WTC11 (cell line): ENCODE measurements around the gene MOV10L1.

Source experiments
- AFF4 ChIP-seq: sonication (generic); formaldehyde crosslinking; IDR thresholded peaks from 2 replicates; pipeline ENCODE4 v1.8.1; 2023; ENCODE audit warnings: mild to moderate bottlenecking, missing genetic modification reagents, borderline replicate concordance
- CBFB ChIP-seq: sonication (generic); formaldehyde crosslinking; IDR thresholded peaks from 2 replicates; pipeline ENCODE4 v1.8.1; 2022; ENCODE audit warnings: mild to moderate bottlenecking, low read depth, missing genetic modification reagents
- CREM ChIP-seq: sonication (generic); formaldehyde crosslinking; IDR thresholded peaks from 2 replicates; pipeline ENCODE4 v1.8.1; 2022; ENCODE audit warnings: mild to moderate bottlenecking, missing genetic modification reagents, moderate library complexity
- CTCF ChIP-seq: fragments of 200-600 bp; IDR thresholded peaks from 2 replicates; pipeline ENCODE4 v1.8.0; 2022; ENCODE audit warnings: antibody characterized with exemption
- FOXK1 ChIP-seq: sonication (generic); formaldehyde crosslinking; IDR thresholded peaks from 2 replicates; pipeline ENCODE4 v1.8.0; 2022; ENCODE audit warnings: mild to moderate bottlenecking, moderate library complexity, missing genetic modification reagents
- PREB ChIP-seq: sonication (generic); formaldehyde crosslinking; IDR thresholded peaks from 2 replicates; pipeline ENCODE4 v1.8.1; 2022; ENCODE audit warnings: mild to moderate bottlenecking, missing genetic modification reagents, moderate library complexity, borderline replicate concordance
- ZNF317 ChIP-seq: sonication (generic); formaldehyde crosslinking; IDR thresholded peaks from 2 replicates; pipeline ENCODE4 v1.8.1; 2023; ENCODE audit warnings: low read depth, mild to moderate bottlenecking, moderate library complexity, missing genetic modification reagents, borderline replicate concordance
- TF ChIP-seq, protein P1 (sequence below): sonication (generic); formaldehyde crosslinking; conservative IDR thresholded peaks from 2 replicates; pipeline ENCODE4 v1.8.1; 2023; ENCODE audit warnings: mild to moderate bottlenecking, low read depth, missing genetic modification reagents, moderate library complexity
- TF ChIP-seq, protein P2 (sequence below): sonication (generic); formaldehyde crosslinking; IDR thresholded peaks from 2 replicates; pipeline ENCODE4 v1.8.1; 2022; ENCODE audit warnings: low read depth, missing genetic modification reagents, borderline replicate concordance

DNA sequence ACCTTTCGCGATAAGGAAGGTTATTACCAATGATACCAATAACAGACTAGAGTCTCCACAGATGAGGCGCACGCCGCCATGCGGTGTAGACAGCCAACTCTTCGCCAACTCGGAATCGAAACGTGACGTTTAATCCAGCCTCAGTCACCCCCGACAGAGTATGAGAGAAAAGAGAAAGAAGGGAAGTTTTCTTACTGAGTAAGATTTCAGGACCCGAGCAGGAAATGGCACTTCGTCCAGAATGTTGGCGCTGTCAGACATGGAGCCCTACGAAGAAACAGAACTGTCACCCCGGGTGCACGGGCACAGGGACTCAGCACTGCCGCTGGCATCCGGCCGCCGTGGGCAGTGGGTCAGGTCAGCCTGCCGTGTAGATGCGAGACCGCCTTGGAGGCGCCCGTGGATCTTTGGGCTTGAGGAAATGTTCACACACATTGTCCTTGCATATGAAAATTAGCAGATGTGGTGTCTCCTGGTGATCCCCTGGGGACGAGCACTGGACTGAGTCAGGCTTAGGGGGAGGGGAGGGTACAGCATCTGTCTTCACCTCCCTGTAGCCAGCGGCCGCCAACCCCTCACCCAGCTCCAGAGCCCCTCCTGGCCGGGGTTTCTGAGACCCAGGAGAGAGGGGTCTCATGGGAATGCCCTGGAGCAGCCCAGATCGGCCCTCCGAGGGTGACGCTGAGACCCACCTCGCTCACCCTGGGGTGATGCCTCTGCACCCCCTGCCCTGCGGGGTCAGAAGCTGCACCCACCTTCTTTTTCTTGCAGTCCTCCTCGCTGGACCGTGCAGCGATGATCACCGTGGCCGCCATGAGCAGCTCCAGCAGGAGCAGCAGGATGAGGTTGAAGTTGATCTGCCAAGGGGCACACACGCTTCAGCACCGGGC, 12.9 kb upstream of the MOV10L1 start:
- no peak for TF ChIP-seq PREB (CRISPR knock-in tag)
- TF ChIP-seq CTCF, result no peak
- no peak for TF ChIP-seq CREM
- TF ChIP-seq, protein P1, sequence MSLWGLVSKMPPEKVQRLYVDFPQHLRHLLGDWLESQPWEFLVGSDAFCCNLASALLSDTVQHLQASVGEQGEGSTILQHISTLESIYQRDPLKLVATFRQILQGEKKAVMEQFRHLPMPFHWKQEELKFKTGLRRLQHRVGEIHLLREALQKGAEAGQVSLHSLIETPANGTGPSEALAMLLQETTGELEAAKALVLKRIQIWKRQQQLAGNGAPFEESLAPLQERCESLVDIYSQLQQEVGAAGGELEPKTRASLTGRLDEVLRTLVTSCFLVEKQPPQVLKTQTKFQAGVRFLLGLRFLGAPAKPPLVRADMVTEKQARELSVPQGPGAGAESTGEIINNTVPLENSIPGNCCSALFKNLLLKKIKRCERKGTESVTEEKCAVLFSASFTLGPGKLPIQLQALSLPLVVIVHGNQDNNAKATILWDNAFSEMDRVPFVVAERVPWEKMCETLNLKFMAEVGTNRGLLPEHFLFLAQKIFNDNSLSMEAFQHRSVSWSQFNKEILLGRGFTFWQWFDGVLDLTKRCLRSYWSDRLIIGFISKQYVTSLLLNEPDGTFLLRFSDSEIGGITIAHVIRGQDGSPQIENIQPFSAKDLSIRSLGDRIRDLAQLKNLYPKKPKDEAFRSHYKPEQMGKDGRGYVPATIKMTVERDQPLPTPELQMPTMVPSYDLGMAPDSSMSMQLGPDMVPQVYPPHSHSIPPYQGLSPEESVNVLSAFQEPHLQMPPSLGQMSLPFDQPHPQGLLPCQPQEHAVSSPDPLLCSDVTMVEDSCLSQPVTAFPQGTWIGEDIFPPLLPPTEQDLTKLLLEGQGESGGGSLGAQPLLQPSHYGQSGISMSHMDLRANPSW (CRISPR knock-in tag), result no peak
- TF ChIP-seq, protein P2, sequence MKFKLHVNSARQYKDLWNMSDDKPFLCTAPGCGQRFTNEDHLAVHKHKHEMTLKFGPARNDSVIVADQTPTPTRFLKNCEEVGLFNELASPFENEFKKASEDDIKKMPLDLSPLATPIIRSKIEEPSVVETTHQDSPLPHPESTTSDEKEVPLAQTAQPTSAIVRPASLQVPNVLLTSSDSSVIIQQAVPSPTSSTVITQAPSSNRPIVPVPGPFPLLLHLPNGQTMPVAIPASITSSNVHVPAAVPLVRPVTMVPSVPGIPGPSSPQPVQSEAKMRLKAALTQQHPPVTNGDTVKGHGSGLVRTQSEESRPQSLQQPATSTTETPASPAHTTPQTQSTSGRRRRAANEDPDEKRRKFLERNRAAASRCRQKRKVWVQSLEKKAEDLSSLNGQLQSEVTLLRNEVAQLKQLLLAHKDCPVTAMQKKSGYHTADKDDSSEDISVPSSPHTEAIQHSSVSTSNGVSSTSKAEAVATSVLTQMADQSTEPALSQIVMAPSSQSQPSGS (CRISPR knock-in tag), result no peak
- no peak for TF ChIP-seq AFF4
- TF ChIP-seq ZNF317 (CRISPR knock-in tag), result no peak
- TF ChIP-seq CBFB (CRISPR knock-in tag), result no peak
- no peak for TF ChIP-seq FOXK1 (CRISPR knock-in tag)
